ENCODE results near the gene DRP2.

DNA sequence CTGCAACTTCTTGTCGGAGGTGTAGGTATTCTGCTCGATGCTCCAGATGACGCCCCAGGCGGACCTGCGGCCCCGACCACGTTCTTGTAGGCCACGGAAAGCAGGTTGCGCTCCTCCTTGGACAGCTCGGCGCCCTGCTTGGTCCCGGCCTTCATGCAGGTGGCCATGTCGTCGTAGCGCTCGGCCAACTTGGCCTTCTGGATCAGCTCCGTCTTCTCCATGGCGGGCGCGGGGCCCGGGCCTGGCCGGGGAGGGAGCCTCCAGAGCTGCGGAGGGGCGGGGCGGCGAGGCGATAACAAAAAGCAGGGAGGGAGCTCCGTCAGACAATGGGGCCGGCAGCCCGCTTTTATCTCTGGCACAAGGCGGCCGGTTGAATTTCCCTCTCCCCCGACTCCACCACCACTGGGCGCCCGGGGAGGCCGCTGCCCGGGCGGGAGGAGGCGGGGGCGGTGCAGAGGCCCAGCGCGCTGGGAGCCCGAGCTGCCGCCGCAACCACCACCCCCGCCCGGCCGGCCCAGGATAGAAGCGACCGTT lies 28.3 kb upstream of the DRP2 start:
- TF ChIP-seq EZH2 (IDR thresholded peaks at IDR 0.05; ENCODE audit: borderline replicate concordance, low read depth, low read length, poor library complexity, severe bottlenecking) = no peak
- TF ChIP-seq, protein P1, sequence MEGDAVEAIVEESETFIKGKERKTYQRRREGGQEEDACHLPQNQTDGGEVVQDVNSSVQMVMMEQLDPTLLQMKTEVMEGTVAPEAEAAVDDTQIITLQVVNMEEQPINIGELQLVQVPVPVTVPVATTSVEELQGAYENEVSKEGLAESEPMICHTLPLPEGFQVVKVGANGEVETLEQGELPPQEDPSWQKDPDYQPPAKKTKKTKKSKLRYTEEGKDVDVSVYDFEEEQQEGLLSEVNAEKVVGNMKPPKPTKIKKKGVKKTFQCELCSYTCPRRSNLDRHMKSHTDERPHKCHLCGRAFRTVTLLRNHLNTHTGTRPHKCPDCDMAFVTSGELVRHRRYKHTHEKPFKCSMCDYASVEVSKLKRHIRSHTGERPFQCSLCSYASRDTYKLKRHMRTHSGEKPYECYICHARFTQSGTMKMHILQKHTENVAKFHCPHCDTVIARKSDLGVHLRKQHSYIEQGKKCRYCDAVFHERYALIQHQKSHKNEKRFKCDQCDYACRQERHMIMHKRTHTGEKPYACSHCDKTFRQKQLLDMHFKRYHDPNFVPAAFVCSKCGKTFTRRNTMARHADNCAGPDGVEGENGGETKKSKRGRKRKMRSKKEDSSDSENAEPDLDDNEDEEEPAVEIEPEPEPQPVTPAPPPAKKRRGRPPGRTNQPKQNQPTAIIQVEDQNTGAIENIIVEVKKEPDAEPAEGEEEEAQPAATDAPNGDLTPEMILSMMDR (conservative IDR thresholded peaks at IDR 0.05; ENCODE audit: low read depth, low read length) = no peak
